RWPE1 (cell line): ENCODE results near the gene XXYLT1.
"Not testable (repeated sequence)": the region's sequence is repeated elsewhere in the genome, so short reads cannot be mapped to it uniquely, and the experiment has no call there.

Source experiments
- CTCF ChIA-PET: fragments of 350-600 bp; sonication (Branson Sonifier 250); formaldehyde crosslinking; extraction: SDS; loops from one replicate; lab custom pipeline; 2021; lab: Yijun Ruan, JAX
- POLR2A ChIA-PET: fragments of 400-600 bp; formaldehyde crosslinking; extraction: SDS; loops from one replicate; lab custom pipeline; 2020; ENCODE audit warnings: antibody characterized with exemption; ENCODE audit not compliant: low non-redundant PET; lab: Yijun Ruan, JAX
- DNase-seq: peaks from one replicate; pipeline ENCODE4 v3.0.0; 2012; ENCODE audit warnings: low spot score
- H3K27ac ChIP-seq: fragments of 450-650 bp; 2 replicates; pipeline ENCODE4 v1.5.1; 2017
- CTCF ChIP-seq: fragments of 450-650 bp; conservative IDR thresholded peaks from 2 replicates; pipeline ENCODE4 v1.5.1; 2017; ENCODE audit warnings: low read depth, mild to moderate bottlenecking

The XXYLT1 gene

GRCh38 chr3:195107593-195107992, 163.4 kb downstream of the XXYLT1 start:
- H3K27ac ChIP-seq = no peak overlapping the region
- TF ChIP-seq CTCF = no peak
- ChIA-PET CTCF (interaction anchor here (0.6 to 1.1 kb wide), 7 partner anchors 15 to 433 kb away, joined by 3 to 6 read pairs (median 4); partner anchors contain the start of gene FAM43A), POLR2A (no interaction called here)
- no peak for DNase-seq

- DNase-seq, POLR2A ChIA-PET, H3K27ac ChIP-seq: not testable (repeated sequence)
- CTCF ChIA-PET = interaction anchor here (0.6 to 2.0 kb wide), 26 partner anchors 9 to 471 kb away, joined by 3 to 17 read pairs (median 4); partner anchors contain the start of gene FAM43A
These were observed 163.9 kb downstream of the XXYLT1 start for GRCh38 chr3:195107031-195107430.

GRCh38 chr3:195106418-195106906, 164.5 kb downstream of the XXYLT1 start:
- peak; percentile 99 for TF ChIP-seq CTCF
- peak; percentile 63 for DNase-seq
- ChIA-PET POLR2A (no interaction called here), CTCF (interaction anchor here (0.6 to 2.0 kb wide), 25 partner anchors 10 to 470 kb away, joined by 3 to 17 read pairs (median 4); partner anchors contain the start of gene FAM43A)
- H3K27ac ChIP-seq = peak overlapping the region; percentile 33

GRCh38 chr3:195105841-195106417, 165.0 kb downstream of the XXYLT1 start:
- peak overlapping the region; percentile 33 for H3K27ac ChIP-seq
- POLR2A ChIA-PET = no interaction called here
- CTCF ChIA-PET = interaction anchor here (0.7 to 2.0 kb wide), 7 partner anchors 41 to 423 kb away, joined by 3 to 17 read pairs (median 4); no protein-coding TSS in a partner anchor
- no peak for TF ChIP-seq CTCF
- no peak for DNase-seq

GRCh38 chr3:195105389-195105788, 165.6 kb downstream of the XXYLT1 start:
- no peak overlapping the region for H3K27ac ChIP-seq
- no peak for TF ChIP-seq CTCF
- no peak for DNase-seq
- CTCF ChIA-PET = interaction anchor here (0.7 to 2.0 kb wide), 3 partner anchors 233 to 422 kb away, joined by 4 to 17 read pairs (median 7); no protein-coding TSS in a partner anchor
- POLR2A ChIA-PET = no interaction called here

- no peak for DNase-seq
- ChIA-PET POLR2A (no interaction called here), CTCF (no interaction called here)
- TF ChIP-seq CTCF = no peak
- peak overlapping the region; percentile 35; the same call in 1 of the 2 replicates for H3K27ac ChIP-seq
These were observed 166.6 kb downstream of the XXYLT1 start for GRCh38 chr3:195104340-195104739.

- ChIA-PET CTCF (interaction anchor here (0.7 kb wide), 1 partner anchor 12 kb away, joined by 3 read pairs; no protein-coding TSS in a partner anchor), POLR2A (no interaction called here)
- DNase-seq = no peak
- TF ChIP-seq CTCF = no peak
- H3K27ac ChIP-seq = no peak overlapping the region
These were observed 167.3 kb downstream of the XXYLT1 start for GRCh38 chr3:195103623-195104022.
